Measurements from ENCODE around the gene EXOC2.

Gene EXOC2

DNA sequence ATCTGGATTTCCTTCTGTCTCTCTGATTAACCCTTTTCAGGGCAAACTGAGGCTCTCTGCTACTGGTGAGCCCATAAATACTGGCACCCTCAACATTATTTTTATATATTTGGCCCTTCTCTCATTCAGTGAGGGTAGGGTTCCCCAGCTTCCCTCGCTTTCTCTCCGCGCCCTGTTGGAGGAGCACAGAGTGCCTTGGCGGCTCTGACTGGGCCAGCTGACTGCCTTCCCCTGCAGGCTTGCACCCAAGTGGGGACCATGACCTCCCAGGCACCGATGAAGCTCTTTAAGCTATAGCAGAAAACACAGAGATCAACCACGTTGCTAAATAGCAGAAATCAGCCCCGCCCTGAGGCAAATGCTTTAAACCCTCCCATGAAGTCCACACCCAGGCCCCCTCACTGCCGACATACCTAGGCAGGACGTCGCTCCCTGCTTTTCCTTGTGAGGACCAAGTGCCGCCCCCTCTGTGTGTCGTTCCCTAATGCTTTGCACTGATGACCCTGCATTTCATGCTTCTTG lies 141.0 kb downstream of the EXOC2 start:
- DNase-seq (ENCODE audit: low read depth), result no peak
- H3K4me3 ChIP-seq (ENCODE audit: control insufficient read depth, low read depth, low read length), result no peak overlapping the region
- TF ChIP-seq, protein P1, sequence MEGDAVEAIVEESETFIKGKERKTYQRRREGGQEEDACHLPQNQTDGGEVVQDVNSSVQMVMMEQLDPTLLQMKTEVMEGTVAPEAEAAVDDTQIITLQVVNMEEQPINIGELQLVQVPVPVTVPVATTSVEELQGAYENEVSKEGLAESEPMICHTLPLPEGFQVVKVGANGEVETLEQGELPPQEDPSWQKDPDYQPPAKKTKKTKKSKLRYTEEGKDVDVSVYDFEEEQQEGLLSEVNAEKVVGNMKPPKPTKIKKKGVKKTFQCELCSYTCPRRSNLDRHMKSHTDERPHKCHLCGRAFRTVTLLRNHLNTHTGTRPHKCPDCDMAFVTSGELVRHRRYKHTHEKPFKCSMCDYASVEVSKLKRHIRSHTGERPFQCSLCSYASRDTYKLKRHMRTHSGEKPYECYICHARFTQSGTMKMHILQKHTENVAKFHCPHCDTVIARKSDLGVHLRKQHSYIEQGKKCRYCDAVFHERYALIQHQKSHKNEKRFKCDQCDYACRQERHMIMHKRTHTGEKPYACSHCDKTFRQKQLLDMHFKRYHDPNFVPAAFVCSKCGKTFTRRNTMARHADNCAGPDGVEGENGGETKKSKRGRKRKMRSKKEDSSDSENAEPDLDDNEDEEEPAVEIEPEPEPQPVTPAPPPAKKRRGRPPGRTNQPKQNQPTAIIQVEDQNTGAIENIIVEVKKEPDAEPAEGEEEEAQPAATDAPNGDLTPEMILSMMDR (conservative IDR thresholded peaks at IDR 0.05; ENCODE audit: control insufficient read depth, insufficient read depth, low read depth, low read length), result no peak

DNA sequence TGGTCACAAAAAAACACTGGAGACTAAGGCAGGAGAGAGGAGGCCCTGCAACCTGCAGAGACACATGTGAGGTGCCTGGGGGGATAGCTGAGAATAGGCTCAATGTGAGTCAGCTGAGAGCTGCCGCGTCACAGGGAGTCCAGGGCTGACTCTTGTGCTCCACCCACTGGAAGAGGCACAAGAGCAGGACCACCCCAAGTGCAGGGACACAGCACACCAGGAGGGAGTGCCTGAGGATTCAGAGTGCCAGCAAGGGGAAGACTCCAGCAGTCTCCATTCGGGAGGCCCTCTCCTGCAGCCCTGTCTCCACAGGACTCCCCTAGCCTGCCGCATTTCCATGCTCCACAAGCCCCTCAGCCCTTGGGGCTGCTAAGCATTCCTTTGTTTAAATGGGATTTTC lies 141.5 kb downstream of the EXOC2 start:
- TF ChIP-seq, protein P1 (conservative IDR thresholded peaks at IDR 0.05; ENCODE audit: control insufficient read depth, insufficient read depth, low read depth, low read length), result peak; percentile 5
- DNase-seq (ENCODE audit: low read depth), result peak; percentile 44
- H3K4me3 ChIP-seq (ENCODE audit: control insufficient read depth, low read depth, low read length), result no peak overlapping the region

DNA sequence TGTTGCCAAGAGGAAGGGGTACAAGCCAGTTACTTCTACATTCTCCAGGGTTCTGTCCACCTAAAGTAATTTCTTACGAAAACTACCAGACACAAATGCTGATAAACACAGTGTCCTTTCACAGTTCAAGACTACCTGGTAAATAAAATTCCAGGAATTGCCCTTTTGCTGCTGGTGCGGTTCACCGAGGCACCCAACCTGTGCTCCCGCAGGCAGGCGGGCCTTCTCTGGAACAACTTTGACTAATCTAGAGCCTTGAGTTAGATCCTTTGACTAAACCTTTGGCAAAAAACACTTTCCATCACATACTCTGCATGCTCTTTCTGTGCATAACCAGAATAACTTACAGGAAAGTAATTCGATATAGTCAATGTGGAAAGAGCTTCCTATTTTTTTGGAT lies 143.0 kb downstream of the EXOC2 start:
- no peak overlapping the region for H3K4me3 ChIP-seq (ENCODE audit: control insufficient read depth, low read depth, low read length)
- TF ChIP-seq, protein P1 (conservative IDR thresholded peaks at IDR 0.05; ENCODE audit: control insufficient read depth, insufficient read depth, low read depth, low read length), result no peak
- DNase-seq (ENCODE audit: low read depth), result no peak

DNA sequence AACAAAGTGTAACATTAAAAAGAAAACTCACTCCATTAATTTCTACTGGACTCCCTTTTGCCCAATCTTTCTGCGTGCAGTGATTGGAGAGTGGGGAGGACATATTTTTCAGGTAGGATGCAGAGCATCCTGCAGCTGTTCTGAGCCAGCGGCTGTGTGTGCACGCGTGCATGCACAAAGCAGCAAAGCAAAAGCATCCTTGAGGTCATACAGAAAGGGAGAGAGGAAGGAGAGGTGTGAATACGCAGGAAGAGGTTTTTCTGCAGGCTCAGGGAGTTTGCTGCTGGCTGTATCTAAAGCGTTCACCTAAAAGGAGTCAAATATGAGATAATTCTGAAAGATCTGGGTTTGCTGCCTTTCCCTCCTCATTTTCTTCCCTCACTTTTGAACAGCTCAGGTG lies 144.4 kb downstream of the EXOC2 start:
- DNase-seq (ENCODE audit: low read depth), result no peak
- TF ChIP-seq, protein P1 (conservative IDR thresholded peaks at IDR 0.05; ENCODE audit: control insufficient read depth, insufficient read depth, low read depth, low read length), result no peak
- H3K4me3 ChIP-seq (ENCODE audit: control insufficient read depth, low read depth, low read length), result no peak overlapping the region

DNA sequence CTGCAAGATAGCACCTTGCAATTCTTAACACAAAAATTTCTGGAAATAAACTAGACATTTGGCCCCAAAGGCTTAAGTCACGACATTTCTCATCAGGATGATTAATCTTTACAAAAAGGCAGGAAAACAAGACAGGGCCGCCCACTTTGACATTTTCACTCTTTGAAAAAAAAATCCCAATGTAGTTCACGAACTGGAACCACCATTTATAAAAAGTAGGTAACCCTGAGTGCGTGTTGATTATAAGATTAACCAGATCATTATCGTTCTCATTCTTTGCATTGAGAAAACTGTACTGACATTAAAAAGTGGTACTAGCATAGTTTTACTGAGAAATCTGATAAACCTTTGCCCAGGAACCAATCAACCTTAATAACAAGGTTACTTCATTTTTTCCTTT lies 144.8 kb downstream of the EXOC2 start:
- TF ChIP-seq, protein P1 (conservative IDR thresholded peaks at IDR 0.05; ENCODE audit: control insufficient read depth, insufficient read depth, low read depth, low read length), result no peak
- no peak for DNase-seq (ENCODE audit: low read depth)
- H3K4me3 ChIP-seq (ENCODE audit: control insufficient read depth, low read depth, low read length), result no peak overlapping the region

DNA sequence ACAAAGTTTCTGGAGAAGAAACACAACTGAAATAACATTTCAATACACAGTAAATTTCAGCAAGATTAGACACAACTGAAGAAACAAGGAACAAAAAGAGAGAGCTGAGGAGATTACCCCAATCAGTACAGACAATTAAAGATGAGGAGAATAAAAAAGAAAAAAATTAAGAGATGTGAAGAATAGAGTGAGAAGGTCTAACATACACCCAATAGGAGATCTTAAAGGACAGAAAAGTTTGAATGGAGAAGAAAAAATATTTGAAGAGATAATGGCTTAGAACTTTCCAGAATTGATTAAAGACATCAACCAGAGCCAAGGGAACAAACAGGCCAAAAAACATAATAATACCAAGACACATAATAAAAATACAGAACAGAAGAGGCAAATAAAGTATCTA lies 152.4 kb downstream of the EXOC2 start:
- TF ChIP-seq, protein P1 (conservative IDR thresholded peaks at IDR 0.05; ENCODE audit: control insufficient read depth, insufficient read depth, low read depth, low read length), result no peak
- H3K4me3 ChIP-seq (ENCODE audit: control insufficient read depth, low read depth, low read length), result no peak overlapping the region

DNA sequence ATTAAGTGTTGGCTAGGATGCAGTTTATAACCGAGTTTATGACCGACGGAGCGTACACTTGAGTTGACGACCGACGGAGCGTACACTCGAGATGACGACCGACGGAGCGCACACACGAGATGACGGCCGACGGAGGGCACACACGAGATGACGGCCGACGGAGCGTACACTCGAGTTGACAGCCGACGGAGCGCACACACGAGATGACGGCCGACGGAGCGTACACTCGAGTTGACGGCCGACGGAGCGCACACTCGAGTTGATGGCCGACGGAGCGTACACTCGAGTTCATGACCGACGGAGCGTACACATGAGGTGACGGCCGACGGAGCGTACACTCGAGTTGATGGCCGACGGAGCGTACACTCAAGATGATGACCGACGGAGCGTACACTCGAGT lies 155.8 kb downstream of the EXOC2 start:
- TF ChIP-seq, protein P1 (conservative IDR thresholded peaks at IDR 0.05; ENCODE audit: control insufficient read depth, insufficient read depth, low read depth, low read length), result no peak
- no peak for DNase-seq (ENCODE audit: low read depth)

More for the DNA sequence above, 152.4 kb downstream of the EXOC2 start:
- no peak for DNase-seq (ENCODE audit: low read depth)

More for the DNA sequence above, 155.8 kb downstream of the EXOC2 start:
- no peak overlapping the region for H3K4me3 ChIP-seq (ENCODE audit: control insufficient read depth, low read depth, low read length)
